Measurements from ENCODE around the gene OR4C46.
"Not testable (repeated sequence)": the region's sequence is repeated elsewhere in the genome, so short reads cannot be mapped to it uniquely, and the experiment has no call there.

OR4C46 gene

GRCh38 chr11:54603898-54604297, at the start of gene OR4C46:
TSS of gene OR4C46 (minus strand) at chr11:54603998. CDS start at chr11:54603998, 0 bp downstream.
- no peak for DNase-seq (ENCODE audit: low spot score)

GRCh38 chr11:54645606-54646005, 41.8 kb upstream of the OR4C46 start:
- DNase-seq (ENCODE audit: low spot score): not testable (repeated sequence)

GRCh38 chr11:54561439-54561838, 42.4 kb downstream of the OR4C46 start:
- not testable (repeated sequence) for DNase-seq (ENCODE audit: low spot score)

GRCh38 chr11:54558919-54559318, 44.9 kb downstream of the OR4C46 start:
- DNase-seq (ENCODE audit: low spot score): no peak

- no peak for DNase-seq (ENCODE audit: low spot score)
Measured at GRCh38 chr11:54558407-54558806, 45.4 kb downstream of the OR4C46 start.

All from CD4-positive, alpha-beta T cell treated with Interleukin-15 for 4 hours (primary cell).